T-cell (primary cell): Measurements from ENCODE around the gene RAB11FIP3. TPM values are rescaled to one million over a fixed set of nuclear protein-coding genes. Genes with fewer than 3 reads are reported as not detected.

Experiments
- ATAC-seq, 4 experiments: fragments of 200-7000 bp in 3 of 4; fragments of 150-1000 bp in 1 of 4; cut with Tn5 transposase; replicated peaks in 1 of 4; 1 replicate in 3 of 4; 2 replicates in 1 of 4; pipeline ENCODE4 v1.10.0; 2021; ENCODE audit warnings: moderate library complexity in 3 of 4, mild to moderate bottlenecking in 2 of 4, moderate number of reproducible peaks in 1 of 4
- CTCF ChIA-PET, 2 donors: fragments of 300-600 bp; sonication (Branson Sonifier 250); formaldehyde crosslinking; loops; one replicate each; lab custom pipeline; 2022; ENCODE audit warnings: antibody characterized with exemption in 2 of 2; lab: Charles Lee
- POLR2A ChIA-PET, 2 donors: fragments of 300-600 bp; sonication (Branson Sonifier 250); formaldehyde crosslinking; loops; one replicate each; lab custom pipeline; 2022; ENCODE audit warnings: antibody characterized with exemption in 2 of 2; lab: Charles Lee
- DNase-seq, 35 experiments: peaks; one replicate each; pipeline versions ENCODE4 v3.0.0 to v3.0.0-alpha.2; 2013 to 2023
- H3K27ac ChIP-seq: one replicate; pipeline ENCODE4 v1.5.1; 2013; ENCODE audit warnings: low read length
- H3K27me3 ChIP-seq, 2 experiments: replicated peaks in 1 of 2; 1 replicate in 1 of 2; 2 replicates in 1 of 2; pipeline versions ENCODE4 v1.6.1 to v1.7.0; 2013; ENCODE audit warnings: low read length in 1 of 2, mixed read lengths in 1 of 2; ENCODE audit not compliant: control insufficient read depth in 2 of 2, insufficient read depth in 2 of 2; ENCODE audit errors: extremely low read depth in 1 of 2
- H3K36me3 ChIP-seq, 2 donors: 1 replicate in 1 of 2; 2 replicates in 1 of 2; pipeline versions ENCODE4 v1.6.1 to v1.7.0; 2013; ENCODE audit warnings: low read length in 1 of 2; ENCODE audit not compliant: control insufficient read depth in 2 of 2, insufficient read depth in 1 of 2; ENCODE audit errors: extremely low read depth in 1 of 2
- H3K4me1 ChIP-seq, 2 experiments: 1 replicate in 1 of 2; 2 replicates in 1 of 2; pipeline versions ENCODE4 v1.6.1 to v1.7.0; 2013; ENCODE audit warnings: low read length in 2 of 2, mixed read lengths in 1 of 2; ENCODE audit not compliant: insufficient read depth in 2 of 2, control insufficient read depth in 1 of 2; ENCODE audit errors: extremely low read depth in 1 of 2
- H3K4me3 ChIP-seq, 2 donors: 1 replicate in 1 of 2; 2 replicates in 1 of 2; pipeline versions ENCODE4 v1.5.1 to v1.7.0; 2013; ENCODE audit warnings: mild to moderate bottlenecking in 2 of 2, low read length in 1 of 2, moderate library complexity in 1 of 2; ENCODE audit not compliant: control insufficient read depth in 1 of 2; ENCODE audit errors: extremely low read depth in 1 of 2
- H3K9me3 ChIP-seq: 2 replicates; pipeline ENCODE4 v1.7.0; 2013
- H3K27ac Mint-ChIP-seq, 2 donors: one replicate each; pipeline ENCODE4 v1.8.0; 2020 to 2021; ENCODE audit warnings: mild to moderate bottlenecking in 2 of 2, mixed read lengths in 2 of 2
- H3K27me3 Mint-ChIP-seq, 2 donors: one replicate each; pipeline ENCODE4 v1.8.0; 2021 to 2022; ENCODE audit warnings: mixed read lengths in 2 of 2
- H3K36me3 Mint-ChIP-seq: one replicate; pipeline ENCODE4 v1.8.0; 2021; ENCODE audit warnings: mixed read lengths
- H3K4me1 Mint-ChIP-seq, 3 donors: one replicate each; pipeline ENCODE4 v1.8.0; 2020 to 2022; ENCODE audit warnings: mixed read lengths in 3 of 3, mild to moderate bottlenecking in 1 of 3
- H3K4me3 Mint-ChIP-seq, 3 donors: one replicate each; pipeline ENCODE4 v1.8.0; 2020 to 2022; ENCODE audit warnings: mild to moderate bottlenecking in 3 of 3, mixed read lengths in 3 of 3, moderate library complexity in 3 of 3
- H3K9me3 Mint-ChIP-seq, 3 donors: one replicate each; pipeline ENCODE4 v1.8.0; 2020 to 2022; ENCODE audit warnings: mixed read lengths in 3 of 3
- WGBS: methylation state at CpG from one replicate; pipeline ENCODE4 v1.1.5; 2013; ENCODE audit warnings: missing lambda C conversion rate; ENCODE audit not compliant: insufficient coverage; 5-methylcytosine and 5-hydroxymethylcytosine counted together
- total RNA-seq, 35 experiments: library from RNA in 6 of 35; stranded (reverse) in 6 of 35; fragments of 120-200 nt in 1 of 35; gene quantifications; one replicate each; pipeline versions ENCODE4 v1.2.1 to v1.2.4 and lab custom pipeline; 2013 to 2026

RAB11FIP3 gene
- total RNA-seq, 5 donors from 2014 or later (not counting 1 experiment from before 2014, with no cell fraction given) = 36.9 to 49.0 (median 44.1) TPM

GRCh38 chr16:524274-525040 is 99.0 kb downstream of the RAB11FIP3 start:
- Mint-ChIP-seq H3K27ac (peak overlapping the region in 1 of 2 donors; percentile 15), H3K4me1 (peaks cover 16 to 31% (median 28%) of the 10 kb centered on the region in 3 donors), H3K9me3 (no peaks in the 10 kb centered on the region), H3K4me3 (peak overlapping the region in 1 of 3 donors; percentile 24), H3K36me3 (no peaks in the 10 kb centered on the region), H3K27me3 (no peaks in the 10 kb centered on the region)
- Histone ChIP-seq H3K36me3 (peaks cover 0 to 6% of the 10 kb centered on the region in 2 donors), H3K4me1 (peaks cover 12 to 37% of the 10 kb centered on the region in 2 experiments), H3K27me3 (peaks cover 0 to 2% of the 10 kb centered on the region in 2 experiments), H3K27ac (no peak overlapping the region), H3K9me3 (no peaks in the 10 kb centered on the region), H3K4me3 (no peak overlapping the region)
- ChIA-PET POLR2A (no interaction called here), CTCF (interaction anchor here in 1 of 2 donors (0.7 kb wide), 1 partner anchor 290 kb away, joined by 3 read pairs; the partner anchor contains the start of gene FAM234A)
- 97% methylated on average over 16 of the region's 24 CpGs for WGBS
- ATAC-seq = no peak
- DNase-seq = no peak

GRCh38 chr16:525123-525519 is 99.7 kb downstream of the RAB11FIP3 start:
- Histone ChIP-seq H3K27me3 (peaks cover 0 to 2% of the 10 kb centered on the region in 2 experiments), H3K36me3 (peaks cover 0 to 2% of the 10 kb centered on the region in 2 donors), H3K4me1 (peaks cover 12 to 44% of the 10 kb centered on the region in 2 experiments), H3K27ac (peak overlapping the region; percentile 41), H3K9me3 (no peaks in the 10 kb centered on the region), H3K4me3 (no peak overlapping the region)
- Mint-ChIP-seq H3K27ac (peak overlapping the region; percentile 77 to 90), H3K27me3 (no peaks in the 10 kb centered on the region), H3K9me3 (no peaks in the 10 kb centered on the region), H3K4me1 (peaks cover 20 to 37% (median 35%) of the 10 kb centered on the region in 3 donors), H3K4me3 (peak overlapping the region in 2 of 3 donors; percentile 17 to 60), H3K36me3 (no peaks in the 10 kb centered on the region)
- CTCF ChIA-PET = no interaction called here
- POLR2A ChIA-PET = no interaction called here
- 58% methylated on average over 7 of the region's 8 CpGs for WGBS
- DNase-seq = no peak
- ATAC-seq = no peak

- ChIA-PET POLR2A (no interaction called here), CTCF (no interaction called here)
- Histone ChIP-seq H3K4me1 (peaks cover 12 to 49% of the 10 kb centered on the region in 2 experiments), H3K9me3 (no peaks in the 10 kb centered on the region), H3K36me3 (no peaks in the 10 kb centered on the region), H3K27me3 (peaks cover 0 to 1% of the 10 kb centered on the region in 2 experiments), H3K4me3 (peak overlapping the region in 1 of 2 donors; percentile 74), H3K27ac (peak overlapping the region; percentile 41)
- ATAC-seq (peak in 1 of 4 experiments; percentile 8), DNase-seq (peak in 15 of 35 experiments; percentile 9 to 54 (median 24))
- WGBS = 37% methylated on average over 11 of the region's 13 CpGs
- Mint-ChIP-seq H3K4me1 (peaks cover 25 to 42% (median 38%) of the 10 kb centered on the region in 3 donors), H3K36me3 (no peaks in the 10 kb centered on the region), H3K27me3 (no peaks in the 10 kb centered on the region), H3K27ac (peak overlapping the region; percentile 77 to 90), H3K9me3 (no peaks in the 10 kb centered on the region), H3K4me3 (peak overlapping the region; percentile 60 to 79 (median 76))
Observed at GRCh38 chr16:525520-526180, 100.2 kb downstream of the RAB11FIP3 start.

GRCh38 chr16:526181-527014 is 100.9 kb downstream of the RAB11FIP3 start:
- H3K27ac ChIP-seq = peak overlapping the region; percentile 62
- no peaks in the 10 kb centered on the region for H3K9me3 Mint-ChIP-seq
- H3K27me3 Mint-ChIP-seq = no peaks in the 10 kb centered on the region
- ATAC-seq = no peak
- H3K4me1 Mint-ChIP-seq = peaks cover 25 to 44% (median 38%) of the 10 kb centered on the region in 3 donors
- H3K36me3 ChIP-seq = no peaks in the 10 kb centered on the region
- no peaks in the 10 kb centered on the region for H3K36me3 Mint-ChIP-seq
- H3K27me3 ChIP-seq = no peaks in the 10 kb centered on the region
- peak overlapping the region; percentile 67 to 87 for H3K27ac Mint-ChIP-seq
- ChIA-PET CTCF (interaction anchor here in 1 of 2 donors (0.5 kb wide), 1 partner anchor 44 kb away, joined by 3 read pairs; no protein-coding TSS in a partner anchor), POLR2A (interaction anchor here in 1 of 2 donors (0.5 kb wide), 1 partner anchor 1363 kb away, joined by 5 read pairs; no protein-coding TSS in a partner anchor)
- H3K4me3 ChIP-seq = peak overlapping the region; percentile 63 to 74
- WGBS = 13% methylated on average over 26 of the region's 26 CpGs
- peaks cover 12 to 55% of the 10 kb centered on the region in 2 experiments for H3K4me1 ChIP-seq
- peak overlapping the region; percentile 76 to 79 (median 77) for H3K4me3 Mint-ChIP-seq
- peak in 5 of 35 experiments; percentile 18 to 41 (median 22) for DNase-seq
- H3K9me3 ChIP-seq = no peaks in the 10 kb centered on the region

GRCh38 chr16:527015-527903 is 101.8 kb downstream of the RAB11FIP3 start, which contains the start of gene CAPN15:
TSS of gene CAPN15 (plus strand) at chr16:527712. CDS start at chr16:546839, 19,127 bp downstream.
- H3K36me3 Mint-ChIP-seq = no peaks in the 10 kb centered on the region

More at GRCh38 chr16:527015-527903, 101.8 kb downstream of the RAB11FIP3 start, which contains the start of gene CAPN15:
- no peaks in the 10 kb centered on the region for H3K9me3 ChIP-seq
- Mint-ChIP-seq H3K27ac (peak within 1 kb of the TSS; percentile 87 to 92), H3K4me3 (peak within 1 kb of the TSS; percentile 88 to 90 (median 88)), H3K9me3 (no peaks in the 10 kb centered on the region), H3K27me3 (no peaks in the 10 kb centered on the region), H3K4me1 (peaks cover 25 to 44% (median 38%) of the 10 kb centered on the region in 3 donors)
- H3K27ac ChIP-seq = peak within 1 kb of the TSS; percentile 78
- peaks cover 12 to 55% of the 10 kb centered on the region in 2 experiments for H3K4me1 ChIP-seq
- CTCF ChIA-PET = interaction anchor here in 1 of 2 donors (0.5 to 0.6 kb wide), 2 partner anchors 43 to 437 kb away, joined by 3 to 4 read pairs; no protein-coding TSS in a partner anchor
- peak within 1 kb of the TSS; percentile 76 to 80 for H3K4me3 ChIP-seq
- ATAC-seq (peak; percentile 87 to 90 (median 89)), DNase-seq (peak; percentile 55 to 92 (median 76))
- no peaks in the 10 kb centered on the region for H3K27me3 ChIP-seq
- under 1% methylated on average over 129 of the region's 129 CpGs for WGBS
- H3K36me3 ChIP-seq = no peaks in the 10 kb centered on the region
- POLR2A ChIA-PET = interaction anchor here in 1 of 2 donors (0.5 kb wide), 1 partner anchor 1363 kb away, joined by 5 read pairs; no protein-coding TSS in a partner anchor
